Measurements from ENCODE around the gene NPFFR1.

DNA sequence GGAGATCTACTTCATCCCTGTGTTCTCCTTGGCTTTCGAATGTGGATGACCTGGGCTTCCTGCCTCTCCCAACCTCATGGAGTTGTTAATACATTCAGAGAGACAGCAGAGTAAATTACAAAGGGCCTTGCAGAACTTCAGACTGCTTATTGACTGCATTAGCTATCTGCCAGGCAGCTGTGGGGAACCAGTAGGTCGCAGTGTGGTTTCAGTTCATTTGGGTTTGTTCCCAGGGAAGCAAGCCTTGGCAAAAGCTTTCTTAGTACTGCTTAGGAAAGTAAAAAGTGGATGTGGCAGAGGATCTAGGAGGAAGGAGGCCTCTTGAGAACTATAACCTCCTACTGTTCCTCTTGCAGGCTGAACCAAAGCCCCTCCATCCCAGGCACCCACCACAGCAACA, 9.2 kb downstream of the NPFFR1 start:
- TF ChIP-seq, protein P1, sequence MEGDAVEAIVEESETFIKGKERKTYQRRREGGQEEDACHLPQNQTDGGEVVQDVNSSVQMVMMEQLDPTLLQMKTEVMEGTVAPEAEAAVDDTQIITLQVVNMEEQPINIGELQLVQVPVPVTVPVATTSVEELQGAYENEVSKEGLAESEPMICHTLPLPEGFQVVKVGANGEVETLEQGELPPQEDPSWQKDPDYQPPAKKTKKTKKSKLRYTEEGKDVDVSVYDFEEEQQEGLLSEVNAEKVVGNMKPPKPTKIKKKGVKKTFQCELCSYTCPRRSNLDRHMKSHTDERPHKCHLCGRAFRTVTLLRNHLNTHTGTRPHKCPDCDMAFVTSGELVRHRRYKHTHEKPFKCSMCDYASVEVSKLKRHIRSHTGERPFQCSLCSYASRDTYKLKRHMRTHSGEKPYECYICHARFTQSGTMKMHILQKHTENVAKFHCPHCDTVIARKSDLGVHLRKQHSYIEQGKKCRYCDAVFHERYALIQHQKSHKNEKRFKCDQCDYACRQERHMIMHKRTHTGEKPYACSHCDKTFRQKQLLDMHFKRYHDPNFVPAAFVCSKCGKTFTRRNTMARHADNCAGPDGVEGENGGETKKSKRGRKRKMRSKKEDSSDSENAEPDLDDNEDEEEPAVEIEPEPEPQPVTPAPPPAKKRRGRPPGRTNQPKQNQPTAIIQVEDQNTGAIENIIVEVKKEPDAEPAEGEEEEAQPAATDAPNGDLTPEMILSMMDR (IDR thresholded peaks at IDR 0.05) = no peak
- TF ChIP-seq EZH2 (IDR thresholded peaks at IDR 0.05) = no peak

All from neural progenitor cell (in vitro differentiated cells).